HUDEP-2 (cell line): ENCODE measurements around the gene SH3RF1.

Source experiments
- DNase-seq, 76 experiments: peaks; one replicate each; lab custom pipeline; 2025; ENCODE audit not compliant: unreplicated experiment in 76 of 76; lab: John Stamatoyannopoulos, UW

The SH3RF1 gene

GRCh38 chr4:169167957-169168858 lies 102.5 kb downstream of the SH3RF1 start:
- no peak for DNase-seq

DNA sequence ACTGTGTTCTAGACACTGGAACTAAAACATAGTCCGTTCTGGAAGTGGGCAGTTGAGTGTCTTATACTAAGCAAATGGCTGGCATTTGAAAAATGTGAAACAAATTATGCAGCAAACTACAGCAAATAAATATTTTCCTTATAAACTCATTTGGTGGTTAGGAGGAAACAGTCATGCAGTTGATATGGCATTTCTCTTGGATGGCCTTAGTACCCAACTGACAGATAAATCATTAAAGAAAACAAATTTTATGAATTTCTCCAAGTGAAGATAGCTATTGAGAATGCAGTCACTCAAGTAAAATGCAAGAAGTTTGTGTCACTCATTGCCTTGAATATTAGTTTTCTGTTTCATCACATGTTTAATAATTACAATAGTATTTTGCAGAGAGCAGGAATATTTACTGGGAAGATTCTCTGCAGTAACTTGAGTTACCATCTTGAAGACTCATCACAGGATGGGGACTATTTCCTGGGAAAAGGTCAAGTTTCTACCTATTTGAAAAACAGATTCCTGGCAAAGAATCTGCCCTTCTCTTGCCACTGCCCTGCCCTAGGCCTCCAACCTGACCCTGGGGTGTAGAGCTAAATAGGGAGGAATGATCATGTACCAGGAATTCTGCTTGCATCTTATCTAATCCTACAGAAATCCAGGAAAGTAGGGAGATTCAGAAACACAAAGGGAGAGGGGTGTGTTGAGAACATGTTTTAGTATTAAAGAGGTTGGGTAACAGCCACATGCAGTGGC lies 105.9 kb downstream of the SH3RF1 start:
- DNase-seq = no peak

GRCh38 chr4:169163947-169164668 lies 106.6 kb downstream of the SH3RF1 start:
- DNase-seq = no peak

GRCh38 chr4:169163495-169163894 lies 107.3 kb downstream of the SH3RF1 start:
- DNase-seq = no peak

DNA sequence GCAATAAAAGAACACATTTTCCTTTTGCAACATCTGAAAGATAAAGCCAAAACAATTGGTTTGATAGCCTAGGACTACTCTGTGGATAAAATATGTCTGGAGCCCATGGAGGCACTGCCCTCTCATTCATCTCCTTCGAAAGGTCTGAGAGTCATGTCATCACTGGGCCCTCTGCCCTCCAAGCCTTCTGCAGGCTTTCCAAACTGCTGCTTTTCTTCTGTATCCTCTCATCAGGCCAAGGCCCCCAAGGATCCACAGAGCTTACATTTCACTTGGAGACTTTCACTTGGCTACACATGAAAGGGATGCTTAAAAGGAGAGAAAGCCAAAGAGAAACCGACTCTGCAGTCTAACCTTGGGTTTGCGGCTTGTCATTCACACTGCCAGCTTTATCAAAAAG lies 109.9 kb downstream of the SH3RF1 start:
- DNase-seq = no peak

GRCh38 chr4:169159624-169160171 lies 111.1 kb downstream of the SH3RF1 start:
- no peak for DNase-seq

GRCh38 chr4:169158861-169159260 lies 111.9 kb downstream of the SH3RF1 start:
- no peak for DNase-seq

- no peak for DNase-seq
These were observed 112.7 kb downstream of the SH3RF1 start for GRCh38 chr4:169158046-169158445.

DNA sequence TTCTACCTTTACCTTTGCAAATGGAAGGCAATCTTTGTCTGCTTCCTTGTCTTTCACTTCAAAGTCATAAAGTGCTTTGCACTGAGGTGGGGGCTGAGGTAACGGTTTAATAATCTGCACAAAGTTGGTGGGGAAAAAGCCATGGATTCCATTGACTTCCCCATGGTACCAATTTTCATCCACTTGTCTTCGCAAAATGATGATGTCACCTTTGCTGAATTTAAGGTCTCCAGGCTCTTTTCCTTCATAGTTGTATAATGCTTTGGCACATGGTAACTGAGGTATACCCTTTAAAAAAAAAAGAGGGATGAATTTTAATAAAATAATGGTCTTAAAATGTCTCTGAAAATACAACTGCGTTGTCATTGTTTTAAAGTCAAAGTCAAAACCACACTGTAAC lies 114.4 kb downstream of the SH3RF1 start:
- DNase-seq = no peak

GRCh38 chr4:169154121-169154520 lies 116.6 kb downstream of the SH3RF1 start:
- DNase-seq = no peak

- no peak for DNase-seq
These were observed 117.2 kb downstream of the SH3RF1 start for GRCh38 chr4:169153481-169154087.

DNA sequence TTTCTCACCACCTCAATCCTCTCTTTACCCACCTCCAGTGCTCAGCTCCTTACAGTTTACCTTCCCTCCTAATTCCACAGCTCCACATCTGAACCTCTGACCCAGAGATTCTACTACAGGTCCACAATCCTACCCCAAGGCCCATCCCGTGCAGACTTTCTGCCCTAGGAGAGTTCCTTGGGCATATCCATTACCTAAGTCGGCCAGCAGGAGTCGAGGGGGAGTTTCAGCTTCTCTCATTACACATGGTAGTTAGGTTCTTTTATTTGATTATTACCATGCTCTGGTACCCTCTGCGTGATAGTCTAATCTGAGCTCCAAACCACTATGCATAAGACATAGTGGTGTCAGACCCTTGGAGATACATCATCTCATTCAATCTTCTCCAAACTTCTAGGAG lies 117.9 kb downstream of the SH3RF1 start:
- no peak for DNase-seq

DNA sequence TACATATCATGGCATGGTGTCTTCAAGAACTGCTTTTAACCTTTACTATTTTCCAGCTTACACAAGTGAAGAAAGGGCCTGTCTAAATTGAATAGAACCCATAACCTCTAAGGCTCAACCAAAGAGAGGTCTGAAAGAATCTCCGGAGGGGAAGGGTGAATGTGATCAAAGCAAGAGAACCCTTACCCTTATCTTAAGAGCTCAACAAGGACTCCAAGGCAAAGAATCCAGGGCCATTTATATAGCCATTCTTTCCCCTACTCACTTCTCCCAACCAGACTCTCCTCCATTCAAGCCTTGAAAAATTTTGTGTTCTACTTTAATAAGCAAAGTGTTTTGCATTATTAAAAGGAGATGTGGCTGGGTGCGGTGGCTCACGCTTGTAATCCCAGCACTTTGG lies 118.7 kb downstream of the SH3RF1 start:
- no peak for DNase-seq

DNA sequence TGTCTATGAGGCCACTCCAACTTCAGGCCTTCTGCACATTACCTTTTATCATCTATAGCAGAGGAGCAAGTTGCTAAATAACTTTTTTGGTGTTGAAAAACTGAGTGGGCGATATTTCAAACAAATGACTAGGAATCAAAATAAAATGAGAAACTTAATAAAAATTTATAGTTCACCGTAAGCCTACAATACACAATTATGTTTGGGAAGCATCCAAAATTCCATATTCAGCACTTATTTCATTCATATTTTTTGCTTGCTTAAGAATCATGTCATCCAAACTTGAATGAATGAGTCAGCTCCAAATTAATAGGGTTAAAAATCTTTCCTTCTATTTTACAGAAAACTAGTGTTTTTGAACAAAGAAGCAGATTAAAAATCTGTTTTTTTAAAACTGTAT lies 119.1 kb downstream of the SH3RF1 start:
- no peak for DNase-seq

GRCh38 chr4:169150806-169151205 lies 120.0 kb downstream of the SH3RF1 start:
- no peak for DNase-seq

DNA sequence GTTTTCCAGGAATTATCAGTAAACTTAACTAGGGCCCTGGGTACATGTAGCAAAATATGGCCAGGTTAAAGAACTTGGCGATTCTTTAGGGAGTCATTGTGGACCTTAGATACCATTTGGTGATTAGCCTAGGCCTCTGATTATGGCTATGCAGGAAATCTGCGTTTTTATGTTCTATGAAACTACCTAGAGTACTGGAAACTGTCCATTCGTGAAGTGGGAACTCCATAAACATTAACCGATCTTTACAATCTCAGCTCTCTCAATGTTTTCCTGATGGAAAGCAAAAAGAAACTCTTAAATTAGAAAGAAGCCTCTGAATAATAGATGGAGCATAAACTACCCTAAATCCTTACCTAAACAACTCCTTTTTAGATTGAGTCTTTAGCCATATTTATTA lies 121.9 kb downstream of the SH3RF1 start:
- DNase-seq = no peak

- no peak for DNase-seq
These were observed 123.6 kb downstream of the SH3RF1 start for GRCh38 chr4:169147191-169147590.

DNA sequence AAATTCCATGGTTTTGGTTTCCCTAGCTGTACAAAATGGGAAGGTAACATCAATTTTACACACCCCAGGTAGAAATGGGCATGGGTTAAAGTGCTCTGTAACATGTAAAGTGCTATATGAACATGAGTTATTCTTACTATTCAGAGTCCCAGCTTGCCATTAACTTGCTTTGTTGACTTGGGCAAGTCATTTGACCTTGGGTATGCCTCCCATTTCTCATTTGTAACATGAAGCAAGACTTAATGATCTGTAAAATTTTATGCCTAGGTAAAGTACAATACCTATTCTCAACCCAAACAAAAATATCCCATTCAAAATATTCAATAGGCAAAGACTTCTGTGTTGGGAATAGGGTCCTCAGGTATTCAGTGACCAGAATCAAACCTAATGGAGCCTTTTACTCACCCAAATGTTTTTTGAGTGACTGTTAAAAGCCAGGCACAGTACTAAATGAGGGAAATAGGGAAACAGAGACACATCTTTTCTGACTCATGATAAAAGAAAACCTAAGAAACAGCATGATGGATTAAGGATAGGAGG lies 126.6 kb downstream of the SH3RF1 start:
- no peak for DNase-seq

DNA sequence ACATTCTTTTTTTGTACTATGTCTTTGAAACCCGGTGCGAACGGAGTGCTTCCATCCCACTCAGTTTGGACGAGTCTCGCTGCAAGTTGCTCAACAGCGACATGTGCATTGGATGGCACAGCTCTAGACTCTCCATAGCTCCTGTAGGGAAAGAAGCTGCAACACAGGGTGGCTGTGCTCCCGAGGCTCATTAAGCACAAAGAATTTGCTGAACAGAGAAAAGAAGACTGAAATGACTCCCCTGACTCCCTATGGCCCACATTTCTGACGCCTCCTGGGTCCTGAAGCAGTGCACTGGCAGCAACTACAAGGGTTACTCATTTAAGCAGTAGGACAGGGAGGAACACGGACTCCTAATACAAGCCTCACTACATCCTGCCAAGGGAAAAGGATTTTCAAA lies 127.4 kb downstream of the SH3RF1 start:
- DNase-seq = no peak

DNA sequence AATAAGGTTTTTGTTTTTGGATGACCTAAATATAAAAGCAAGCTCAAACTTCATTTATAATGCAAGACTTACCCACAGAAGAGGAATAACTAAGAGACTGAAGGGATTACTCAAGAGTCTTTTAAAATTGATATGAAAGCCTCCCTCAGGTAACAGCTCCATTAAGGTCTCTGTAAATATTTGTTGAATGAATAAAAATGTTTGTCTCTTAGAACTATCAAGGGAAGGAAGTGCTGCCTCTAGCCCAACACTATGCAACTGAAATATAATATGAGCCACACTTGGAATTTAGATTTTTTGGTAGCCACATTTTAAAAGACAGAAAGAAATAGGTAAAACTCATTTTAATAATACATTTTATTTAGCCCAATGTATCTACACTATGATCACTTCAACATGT lies 127.8 kb downstream of the SH3RF1 start:
- DNase-seq = no peak
